A673 (cell line): ENCODE measurements around the gene FOXN1. TPM values are rescaled to one million over a fixed set of nuclear protein-coding genes. Genes with fewer than 3 reads are reported as not detected.

ENCODE experiments used
- BruUV-seq: library from RNA; stranded (reverse); fragments of 400-500 nt; replicated peaks from 2 replicates; lab custom pipeline; 2021; lab: Mats Ljungman, UMichigan
- CTCF ChIA-PET: fragments of 300-600 bp; sonication (Branson Sonifier 250); formaldehyde crosslinking; loops from one replicate; lab custom pipeline; 2022; ENCODE audit warnings: antibody characterized with exemption; lab: Charles Lee
- POLR2A ChIA-PET: fragments of 300-600 bp; sonication (Branson Sonifier 250); formaldehyde crosslinking; loops from one replicate; lab custom pipeline; 2022; ENCODE audit warnings: antibody characterized with exemption; ENCODE audit not compliant: low non-redundant PET; lab: Charles Lee
- DNase-seq: peaks from one replicate; pipeline ENCODE4 v3.0.0-alpha.2; 2015; ENCODE audit warnings: low spot score
- H3K27ac ChIP-seq: fragments of 200-600 bp; sonication (generic); 2 replicates; pipeline ENCODE4 v1.5.1; 2016; ENCODE audit warnings: mixed run types, low read depth, mild to moderate bottlenecking, mixed read lengths, antibody characterized with exemption, low read length; ENCODE audit not compliant: poor library complexity, severe bottlenecking
- H3K27me3 ChIP-seq: fragments of 200-600 bp; sonication (generic); replicated peaks from 2 replicates; pipeline ENCODE4 v1.6.1; 2017; ENCODE audit warnings: mixed run types, low read depth, mild to moderate bottlenecking, mixed read lengths, antibody characterized with exemption, low read length; ENCODE audit not compliant: insufficient read depth, poor library complexity
- H3K36me3 ChIP-seq: fragments of 200-600 bp; sonication (generic); 2 replicates; pipeline ENCODE4 v1.6.1; 2016; ENCODE audit warnings: mixed run types, mild to moderate bottlenecking, mixed read lengths, antibody characterized with exemption, low read length; ENCODE audit not compliant: insufficient read depth, poor library complexity, severe bottlenecking
- H3K4me1 ChIP-seq: fragments of 200-600 bp; sonication (generic); 2 replicates; pipeline ENCODE4 v1.6.1; 2017; ENCODE audit warnings: mixed run types, mild to moderate bottlenecking, mixed read lengths, antibody characterized with exemption, low read length; ENCODE audit not compliant: insufficient read depth, poor library complexity, severe bottlenecking
- H3K4me3 ChIP-seq: fragments of 200-600 bp; sonication (generic); 2 replicates; pipeline ENCODE4 v1.5.1; 2016; ENCODE audit warnings: low read depth, mixed run types, mild to moderate bottlenecking, mixed read lengths, low read length; ENCODE audit not compliant: poor library complexity, severe bottlenecking
- H3K9me3 ChIP-seq: fragments of 200-600 bp; sonication (generic); 2 replicates; pipeline ENCODE4 v1.6.1; 2016; ENCODE audit warnings: mixed run types, low read depth, mild to moderate bottlenecking, mixed read lengths, antibody characterized with exemption, low read length; ENCODE audit not compliant: poor library complexity, severe bottlenecking
- CTCF ChIP-seq: fragments of 300-800, 200-600 bp; sonication (generic); conservative IDR thresholded peaks from 2 replicates; pipeline ENCODE4 v1.5.1; 2017; ENCODE audit warnings: low read depth, mild to moderate bottlenecking, antibody characterized with exemption, low read length, moderate library complexity, mixed read lengths
- EZH2 ChIP-seq: fragments of 200-600 bp; sonication (generic); IDR thresholded peaks from 2 replicates; pipeline ENCODE4 v1.6.1; 2017; ENCODE audit warnings: borderline replicate concordance, low read depth, mild to moderate bottlenecking, mixed read lengths, antibody characterized with exemption, low read length; ENCODE audit not compliant: poor library complexity, severe bottlenecking
- intact Hi-C: fragments of 100-400 bp; cut with micrococcal nuclease; formaldehyde crosslinking; loops from one replicate; pipeline ENCODE4 v1.10.0; 2022; ENCODE audit not compliant: unreplicated experiment
- total RNA-seq: library from RNA; stranded (reverse); gene quantifications from 2 replicates; pipeline ENCODE4 v1.2.3, GENCODE V29; 2021

FOXN1 gene
- total RNA-seq, 1 experiment from 2014 or later: not detected

GRCh38 chr17:28480278-28480677 is 25.9 kb upstream of the FOXN1 start:
- H3K9me3 ChIP-seq: no peaks in the 10 kb centered on the region
- no peak for DNase-seq
- CTCF ChIA-PET: interaction anchor here (0.7 kb wide), 2 partner anchors 71 to 730 kb away, joined by 3 to 4 read pairs; no protein-coding TSS in a partner anchor
- no peaks in the 10 kb centered on the region for H3K4me1 ChIP-seq
- BruUV-seq: no TSS peak
- H3K4me3 ChIP-seq: no peak overlapping the region
- POLR2A ChIA-PET: no interaction called here
- TF ChIP-seq EZH2 (no peak), CTCF (no peak)
- intact Hi-C loops: no loop called here
- no peak overlapping the region for H3K27ac ChIP-seq
- no peaks in the 10 kb centered on the region for H3K27me3 ChIP-seq
- H3K36me3 ChIP-seq: no peaks in the 10 kb centered on the region

- Histone ChIP-seq H3K4me3 (no peak overlapping the region), H3K36me3 (no peaks in the 10 kb centered on the region), H3K27me3 (no peaks in the 10 kb centered on the region), H3K27ac (no peak overlapping the region), H3K9me3 (no peaks in the 10 kb centered on the region), H3K4me1 (no peaks in the 10 kb centered on the region)
- BruUV-seq: no TSS peak
- TF ChIP-seq EZH2: no peak
- ChIA-PET POLR2A (no interaction called here), CTCF (interaction anchor here (0.7 kb wide), 1 partner anchor 72 kb away, joined by 4 read pairs; no protein-coding TSS in a partner anchor)
- intact Hi-C loops: no loop called here
- no peak for DNase-seq
Observed at GRCh38 chr17:28480799-28481571, 25.2 kb upstream of the FOXN1 start.

- CTCF ChIA-PET: no interaction called here
- Histone ChIP-seq H3K9me3 (no peaks in the 10 kb centered on the region), H3K27me3 (no peaks in the 10 kb centered on the region), H3K36me3 (no peaks in the 10 kb centered on the region), H3K4me3 (no peak overlapping the region), H3K27ac (no peak overlapping the region), H3K4me1 (no peaks in the 10 kb centered on the region)
- BruUV-seq: no TSS peak
- no peak for DNase-seq
- POLR2A ChIA-PET: no interaction called here
- intact Hi-C loops: no loop called here
- TF ChIP-seq EZH2 (no peak), CTCF (no peak)
Observed at GRCh38 chr17:28482551-28483199, 23.5 kb upstream of the FOXN1 start.
